GM19023 (cell line): ENCODE data around the gene ARMC9.
"Not testable (repeated sequence)": the region's sequence is repeated elsewhere in the genome, so short reads cannot be mapped to it uniquely, and the experiment has no call there.

Experiments used
- ATAC-seq: cut with Tn5 transposase; IDR thresholded peaks from one replicate; pipeline ENCODE4 v1.9.1; 2021; ENCODE audit warnings: mild to moderate bottlenecking, moderate library complexity; ENCODE audit not compliant: unreplicated experiment

Gene ARMC9

DNA sequence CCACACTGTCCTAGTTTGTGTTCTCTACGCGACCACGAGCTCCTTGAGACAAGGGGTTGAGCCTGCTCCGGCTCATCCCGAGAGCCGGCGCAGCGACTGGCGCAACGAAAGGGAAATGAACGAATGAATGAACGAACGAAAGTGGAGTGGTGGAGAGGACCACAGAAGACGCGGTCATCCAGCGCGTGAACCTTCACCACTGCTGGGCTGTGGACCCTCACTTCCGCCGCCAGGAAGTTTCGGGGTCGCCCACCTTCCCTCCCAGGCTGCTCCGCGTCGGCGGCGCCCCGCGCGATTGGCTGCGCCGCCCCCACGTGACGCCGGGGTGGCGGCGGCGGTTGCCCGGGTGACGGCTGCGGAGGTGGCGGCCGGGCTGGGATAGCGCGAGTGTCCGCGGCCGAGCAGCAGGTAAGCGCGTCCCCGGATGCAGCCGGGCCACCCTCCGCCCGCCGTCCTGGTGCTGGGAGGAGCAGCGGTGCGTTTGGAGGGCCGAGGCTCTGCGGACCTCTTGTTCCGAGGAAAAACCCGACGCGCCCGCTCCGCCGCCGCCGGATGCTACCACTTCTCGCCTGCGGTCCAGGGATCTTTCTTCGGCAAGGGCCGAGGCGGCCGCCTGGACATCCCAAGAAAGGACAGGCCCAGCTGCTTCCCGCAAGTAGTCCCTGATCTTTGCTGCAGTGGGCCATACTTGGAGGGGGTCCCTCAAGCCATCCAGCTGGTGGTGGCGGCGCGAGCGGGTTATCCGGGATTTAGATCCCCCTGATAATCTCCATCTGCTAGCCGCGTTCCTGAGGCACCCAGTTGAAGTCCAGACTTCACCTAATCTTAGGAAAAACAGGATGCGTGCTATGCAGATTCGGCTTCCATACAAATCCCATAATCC, at the start of gene ARMC9:
Gene ARMC9, plus strand, starts transcription at position 341 of the 883 bp plus-strand sequence. CDS start 7,608 bp downstream, outside the sequence.
- ATAC-seq, result peak; percentile 99

GRCh38 chr2:231152800-231153557, 45.5 kb upstream of the ARMC9 start:
- no peak for ATAC-seq

GRCh38 chr2:231159306-231159705, 39.1 kb upstream of the ARMC9 start:
- ATAC-seq, result no peak

- ATAC-seq, result no peak
Observed at GRCh38 chr2:231160701-231161100, 37.7 kb upstream of the ARMC9 start.

GRCh38 chr2:231161252-231161839, 37.1 kb upstream of the ARMC9 start:
- no peak for ATAC-seq

- ATAC-seq, result no peak
Observed at GRCh38 chr2:231161877-231162329, 36.5 kb upstream of the ARMC9 start.

GRCh38 chr2:231163011-231163410, 35.4 kb upstream of the ARMC9 start:
- ATAC-seq, result no peak

DNA sequence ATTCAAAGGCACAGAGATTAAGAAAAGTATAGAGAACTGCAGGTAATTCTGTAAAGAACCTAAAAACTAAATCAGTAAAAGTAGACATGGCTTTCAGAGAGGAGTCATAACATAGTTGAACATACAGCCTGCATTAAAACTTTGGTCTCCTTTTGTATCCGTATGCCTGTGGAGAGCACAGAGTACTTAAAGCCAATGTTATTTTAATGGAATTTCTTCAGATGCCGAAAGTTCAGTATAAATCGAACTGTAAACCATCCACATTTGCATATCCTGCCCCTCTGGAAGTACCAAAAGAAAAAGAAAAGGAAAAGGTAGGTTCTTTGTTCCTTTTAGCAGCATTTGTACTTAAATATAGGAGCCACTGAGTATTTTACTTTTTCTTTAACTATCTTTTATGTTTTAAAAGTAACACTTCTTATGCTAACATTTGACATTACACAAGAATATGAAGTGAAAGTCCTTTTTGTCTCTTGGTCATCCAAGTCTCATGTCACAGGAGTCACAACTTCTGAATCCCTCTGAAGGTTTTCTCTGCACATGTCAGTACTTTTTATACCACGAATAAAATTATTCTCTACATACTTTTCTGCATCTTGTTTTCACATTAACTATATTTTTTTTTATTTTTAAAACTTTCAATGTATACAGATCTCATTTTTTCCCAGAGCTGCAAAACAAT, 34.9 kb upstream of the ARMC9 start:
- ATAC-seq, result no peak

- no peak for ATAC-seq
Observed at GRCh38 chr2:231167745-231168459, 30.5 kb upstream of the ARMC9 start.

GRCh38 chr2:231168460-231169139, 29.8 kb upstream of the ARMC9 start:
- ATAC-seq, result no peak

- no peak for ATAC-seq
Observed at GRCh38 chr2:231169488-231169887, 28.9 kb upstream of the ARMC9 start.

DNA sequence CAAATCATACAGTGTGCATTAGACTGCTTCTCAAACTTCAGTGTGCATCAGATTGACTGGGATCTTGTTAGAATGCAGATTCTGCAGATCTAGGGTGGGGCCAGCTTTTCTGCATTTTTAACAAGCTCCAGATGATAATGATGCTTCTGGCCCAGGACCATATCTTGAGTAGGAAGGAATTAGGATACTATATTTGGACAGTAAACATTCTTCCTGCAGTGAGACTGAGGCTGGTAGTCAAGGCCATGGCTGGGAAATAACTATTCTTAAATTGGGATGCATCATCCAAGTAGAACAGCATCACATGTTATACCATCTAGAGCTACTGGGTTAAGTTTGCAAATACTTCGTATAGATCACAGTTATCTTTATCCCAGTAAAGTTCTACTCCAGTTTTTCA, 28.4 kb upstream of the ARMC9 start:
- no peak for ATAC-seq

- ATAC-seq, result no peak
Observed at GRCh38 chr2:231172025-231172424, 26.4 kb upstream of the ARMC9 start.

GRCh38 chr2:231174211-231174651, 24.2 kb upstream of the ARMC9 start:
- no peak for ATAC-seq

DNA sequence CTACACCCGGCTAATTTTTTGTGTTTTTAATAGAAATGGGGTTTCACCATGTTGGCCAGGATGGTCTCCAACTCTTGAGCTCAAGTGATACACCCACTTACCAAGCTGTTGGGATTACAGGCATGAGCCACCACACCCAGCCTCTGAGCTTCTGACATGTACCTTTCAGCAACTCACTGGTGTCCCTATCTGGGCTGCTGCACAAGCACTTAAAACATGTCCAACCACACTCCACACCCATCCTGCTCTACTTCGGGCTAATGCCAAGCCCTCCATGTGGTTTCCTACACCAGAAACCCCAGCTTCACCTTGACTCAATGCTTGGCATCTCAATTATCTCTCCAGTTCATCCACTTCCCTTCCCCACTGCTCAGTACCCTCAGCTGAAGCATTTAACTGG, 22.4 kb upstream of the ARMC9 start:
- no peak for ATAC-seq

DNA sequence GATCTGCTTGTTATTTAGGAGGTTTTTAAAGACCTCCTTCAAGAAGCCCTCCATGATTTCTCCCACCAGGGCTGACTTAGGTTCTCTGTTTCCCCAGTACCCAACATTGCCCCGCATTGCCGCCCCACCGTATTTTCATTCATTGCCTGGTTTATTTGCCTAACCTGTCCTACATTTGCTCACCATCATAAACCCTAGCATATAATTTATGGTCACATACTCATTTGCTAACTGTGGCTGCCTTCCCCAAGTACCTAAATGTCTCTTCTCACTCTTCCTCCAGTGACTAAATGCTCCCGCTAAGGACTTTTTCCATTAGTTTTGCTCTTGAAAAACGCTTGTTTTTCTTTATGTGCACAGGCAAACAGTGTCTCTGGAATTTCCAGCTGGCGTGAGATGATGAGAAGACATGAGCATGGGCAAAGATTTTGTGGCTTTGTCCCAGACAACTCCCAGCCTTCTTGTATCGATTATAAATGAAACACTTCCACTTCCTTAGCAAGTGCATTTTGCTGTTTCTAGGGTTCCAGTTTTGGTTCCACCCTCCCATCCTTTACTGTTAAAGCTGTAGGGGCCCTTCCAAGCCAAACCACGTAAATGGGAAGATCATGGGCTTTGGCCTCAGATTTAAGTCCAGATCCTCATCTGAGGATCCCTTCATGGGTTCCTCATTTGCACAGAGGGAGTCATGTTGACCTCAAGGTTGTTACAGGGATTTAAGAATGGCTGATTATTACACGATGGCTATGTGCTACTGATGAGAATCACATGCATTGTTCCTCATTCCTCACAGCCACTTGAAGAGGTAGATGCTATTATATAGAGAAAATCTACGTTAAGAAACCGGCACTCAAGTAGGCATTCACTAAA, 21.0 kb upstream of the ARMC9 start:
- no peak for ATAC-seq

- ATAC-seq, result not testable (repeated sequence)
Observed at GRCh38 chr2:231178805-231179204, 19.6 kb upstream of the ARMC9 start.

- ATAC-seq, result peak; percentile 62
Observed at GRCh38 chr2:231181860-231182512, 16.4 kb upstream of the ARMC9 start.
